GM19438 (cell line): Measurements from ENCODE around the gene PCGF6.

Source experiments
- ATAC-seq: cut with Tn5 transposase; IDR thresholded peaks from one replicate; pipeline ENCODE4 v1.9.1; 2021; ENCODE audit warnings: low read depth; ENCODE audit not compliant: unreplicated experiment

PCGF6 gene

DNA sequence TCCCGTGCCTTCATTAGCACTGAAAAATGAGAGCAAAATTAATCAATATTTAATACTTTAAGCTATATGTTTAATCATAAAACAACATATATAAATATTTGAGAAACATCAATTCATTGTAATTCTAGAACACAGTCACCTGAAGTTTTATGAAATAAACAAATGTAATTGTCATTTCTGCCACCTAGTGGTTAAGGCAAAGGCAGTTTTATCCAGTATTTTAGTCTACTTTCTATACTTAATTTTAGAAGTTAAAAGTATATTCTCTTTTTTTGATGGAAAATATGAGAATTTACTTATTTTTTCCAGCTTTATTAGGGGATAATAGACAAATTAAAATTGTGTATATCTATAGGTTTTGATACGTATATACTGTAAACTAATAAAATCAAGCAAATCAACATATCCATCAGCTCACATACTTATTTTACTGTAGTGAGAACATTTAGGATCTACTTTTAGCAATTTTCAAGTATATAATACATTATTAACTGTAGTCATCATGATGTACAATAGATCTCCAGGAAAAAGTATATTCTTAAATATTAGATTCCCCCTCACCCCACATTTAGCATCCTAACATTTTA lies 16.9 kb downstream of the PCGF6 start:
- no peak for ATAC-seq

DNA sequence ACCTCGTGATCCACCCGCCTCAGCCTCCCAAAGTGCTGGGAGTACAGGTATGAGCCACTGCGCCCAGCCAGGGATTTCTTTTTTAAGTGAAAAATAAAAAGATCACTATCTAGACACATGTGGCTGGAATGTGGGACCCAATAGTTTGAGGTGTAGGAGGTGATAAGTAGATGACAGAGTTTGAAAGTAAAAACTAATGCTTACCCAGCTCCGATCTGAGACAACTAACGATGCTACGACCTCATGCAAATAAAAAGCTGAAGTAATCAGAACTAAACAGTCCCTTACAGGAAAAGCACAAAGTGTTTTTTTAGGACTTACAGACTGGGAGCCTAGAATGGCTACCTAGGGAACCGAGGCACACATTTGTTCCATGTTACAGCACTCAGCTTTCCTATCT lies 23.0 kb downstream of the PCGF6 start:
- no peak for ATAC-seq

- no peak for ATAC-seq
These were observed 34.9 kb downstream of the PCGF6 start for GRCh38 chr10:103316087-103316486.

- no peak for ATAC-seq
These were observed 40.7 kb downstream of the PCGF6 start for GRCh38 chr10:103310197-103310596.

- ATAC-seq = no peak
These were observed 43.3 kb downstream of the PCGF6 start for GRCh38 chr10:103307594-103307993.

- no peak for ATAC-seq
These were observed 55.4 kb downstream of the PCGF6 start for GRCh38 chr10:103295374-103296015.

- ATAC-seq = no peak
These were observed 59.4 kb downstream of the PCGF6 start for GRCh38 chr10:103291588-103291987.

DNA sequence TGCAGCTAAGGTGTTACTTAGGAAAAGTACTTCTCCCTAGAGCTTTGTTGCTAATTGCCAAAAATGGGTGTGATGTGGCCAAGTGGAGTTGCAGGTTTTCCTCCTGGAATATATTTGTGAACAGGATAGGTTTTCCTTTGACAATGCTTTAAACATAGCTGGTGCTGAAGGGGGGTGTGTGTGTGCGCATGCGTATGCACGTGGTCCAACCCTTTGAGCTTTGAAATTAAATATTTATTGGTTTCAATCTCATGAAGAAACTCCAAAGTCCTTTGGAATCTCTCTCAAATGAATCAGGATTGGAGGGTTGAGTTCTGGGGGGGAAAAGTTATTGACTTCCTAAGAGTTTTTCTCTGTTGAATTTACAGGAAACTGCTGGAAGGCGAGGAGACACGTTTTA lies 62.9 kb downstream of the PCGF6 start:
- ATAC-seq = no peak

DNA sequence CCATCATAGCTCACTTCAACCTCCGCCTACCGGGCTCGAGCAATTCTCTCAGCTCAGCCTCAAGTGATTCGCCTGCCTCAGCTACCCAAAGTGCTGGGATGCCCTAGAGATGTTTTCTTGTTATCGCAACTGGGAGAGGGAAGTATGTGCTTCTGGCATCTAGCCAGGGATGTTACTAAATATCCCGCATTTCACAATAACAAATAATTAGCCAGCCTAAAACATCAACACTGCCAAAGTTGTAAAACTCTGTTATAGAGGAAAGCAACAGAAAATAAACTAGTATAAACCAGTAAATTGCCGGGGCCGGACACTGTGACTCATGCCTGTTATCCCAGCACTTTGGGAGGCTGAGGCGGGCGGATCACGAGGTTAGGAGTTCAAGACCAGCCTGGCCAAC lies 66.8 kb downstream of the PCGF6 start:
- ATAC-seq = no peak

DNA sequence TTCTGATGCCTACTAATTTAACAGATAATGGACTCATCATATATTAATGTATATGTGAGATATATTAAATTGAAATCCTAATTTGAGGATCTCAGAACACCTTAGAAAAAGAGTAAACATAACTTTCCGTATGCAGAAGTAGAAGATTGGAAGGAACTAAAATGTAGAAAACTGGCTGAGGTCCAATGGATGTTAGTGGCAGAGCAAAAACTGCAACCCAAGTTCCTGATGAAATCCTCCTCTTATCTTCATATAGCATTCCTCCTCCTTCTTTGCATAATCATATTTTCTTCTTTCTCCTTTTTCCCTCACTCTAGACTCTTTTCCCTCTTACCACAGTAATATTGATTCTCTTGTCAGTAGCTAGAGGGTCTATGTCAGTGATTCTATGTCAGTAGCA lies 68.0 kb downstream of the PCGF6 start:
- ATAC-seq = no peak

GRCh38 chr10:103281753-103282152 lies 69.2 kb downstream of the PCGF6 start:
- ATAC-seq = no peak

GRCh38 chr10:103280506-103280905 lies 70.4 kb downstream of the PCGF6 start:
- ATAC-seq = no peak

- no peak for ATAC-seq
These were observed 70.9 kb downstream of the PCGF6 start for GRCh38 chr10:103280031-103280430.

DNA sequence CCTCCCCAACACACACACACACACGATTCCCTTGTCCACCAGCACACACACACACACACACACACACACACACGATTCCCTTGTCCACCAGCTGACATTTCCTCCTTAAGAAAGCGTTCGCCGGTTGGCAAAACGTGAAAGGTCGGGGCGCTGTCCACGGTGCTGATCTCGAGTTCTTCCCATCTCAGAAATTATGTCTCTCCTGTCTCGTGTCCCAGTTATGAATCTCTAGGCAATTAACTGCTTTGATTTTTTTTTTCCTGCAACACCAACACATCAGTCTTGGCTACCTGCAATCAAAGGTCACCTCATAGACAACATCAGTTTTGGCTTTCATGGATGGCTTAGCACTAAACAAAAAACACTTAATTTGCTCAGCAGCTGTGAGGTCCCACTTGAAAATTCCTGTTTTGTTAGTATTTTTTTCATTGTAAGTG lies 72.1 kb downstream of the PCGF6 start:
- ATAC-seq = no peak

- no peak for ATAC-seq
These were observed 72.5 kb downstream of the PCGF6 start for GRCh38 chr10:103278537-103278823.

DNA sequence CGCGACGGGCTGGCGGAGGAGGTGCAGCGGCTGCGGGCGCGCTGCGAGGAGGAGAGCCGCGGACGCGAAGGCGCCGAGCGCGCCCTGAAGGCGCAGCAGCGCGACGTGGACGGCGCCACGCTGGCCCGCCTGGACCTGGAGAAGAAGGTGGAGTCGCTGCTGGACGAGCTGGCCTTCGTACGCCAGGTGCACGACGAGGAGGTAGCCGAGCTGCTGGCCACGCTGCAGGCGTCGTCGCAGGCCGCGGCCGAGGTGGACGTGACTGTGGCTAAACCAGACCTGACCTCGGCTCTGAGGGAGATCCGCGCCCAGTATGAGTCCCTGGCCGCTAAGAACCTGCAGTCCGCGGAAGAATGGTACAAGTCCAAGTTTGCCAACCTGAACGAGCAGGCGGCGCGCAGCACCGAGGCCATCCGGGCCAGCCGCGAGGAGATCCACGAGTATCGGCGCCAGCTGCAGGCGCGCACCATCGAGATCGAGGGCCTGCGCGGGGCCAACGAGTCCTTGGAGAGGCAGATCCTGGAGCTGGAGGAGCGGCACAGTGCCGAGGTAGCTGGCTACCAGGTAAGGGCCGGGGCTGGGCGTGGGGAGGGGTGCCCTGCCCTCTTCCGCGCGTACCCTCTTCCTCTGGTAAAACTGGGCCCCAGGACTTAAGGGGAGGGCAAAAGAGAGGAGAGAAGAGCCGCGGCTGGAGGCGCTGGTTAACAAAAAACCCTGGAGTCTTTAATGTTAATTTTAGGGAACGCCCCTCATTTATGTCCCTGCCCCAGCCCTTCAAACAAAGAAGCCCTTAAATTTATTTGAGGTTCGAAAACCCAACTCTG lies 73.0 kb downstream of the PCGF6 start:
- no peak for ATAC-seq

DNA sequence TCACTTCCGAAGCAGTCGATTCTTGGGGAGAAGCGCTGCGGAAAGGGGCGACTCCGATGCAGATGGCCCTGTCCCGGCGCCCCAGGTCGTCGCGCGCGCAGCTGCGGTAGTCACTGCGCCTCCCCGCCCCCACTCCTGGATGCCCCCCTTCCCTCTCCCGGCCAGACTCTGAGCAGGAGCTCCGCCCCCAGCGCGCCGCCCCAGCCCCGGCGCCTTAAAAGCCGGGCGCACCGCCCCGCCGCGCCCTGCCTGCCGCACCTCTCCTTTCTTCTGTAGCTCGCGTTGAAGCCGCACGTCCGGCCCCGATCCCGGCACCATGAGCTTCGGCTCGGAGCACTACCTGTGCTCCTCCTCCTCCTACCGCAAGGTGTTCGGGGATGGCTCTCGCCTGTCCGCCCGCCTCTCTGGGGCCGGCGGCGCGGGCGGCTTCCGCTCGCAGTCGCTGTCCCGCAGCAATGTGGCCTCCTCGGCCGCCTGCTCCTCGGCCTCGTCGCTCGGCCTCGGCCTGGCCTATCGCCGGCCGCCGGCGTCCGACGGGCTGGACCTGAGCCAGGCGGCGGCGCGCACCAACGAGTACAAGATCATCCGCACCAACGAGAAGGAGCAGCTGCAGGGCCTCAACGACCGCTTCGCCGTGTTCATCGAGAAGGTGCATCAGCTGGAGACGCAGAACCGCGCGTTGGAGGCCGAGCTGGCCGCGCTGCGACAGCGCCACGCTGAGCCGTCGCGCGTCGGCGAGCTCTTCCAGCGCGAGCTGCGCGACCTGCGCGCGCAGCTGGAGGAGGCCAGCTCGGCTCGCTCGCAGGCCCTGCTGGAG lies 73.8 kb downstream of the PCGF6 start, which contains the start of gene INA:
TSS of gene INA (plus strand) at position 243 of the 817 bp plus-strand sequence. CDS start at position 317, 74 bp downstream.
- no peak for ATAC-seq

GRCh38 chr10:103276251-103276895 lies 74.6 kb downstream of the PCGF6 start:
- no peak for ATAC-seq

DNA sequence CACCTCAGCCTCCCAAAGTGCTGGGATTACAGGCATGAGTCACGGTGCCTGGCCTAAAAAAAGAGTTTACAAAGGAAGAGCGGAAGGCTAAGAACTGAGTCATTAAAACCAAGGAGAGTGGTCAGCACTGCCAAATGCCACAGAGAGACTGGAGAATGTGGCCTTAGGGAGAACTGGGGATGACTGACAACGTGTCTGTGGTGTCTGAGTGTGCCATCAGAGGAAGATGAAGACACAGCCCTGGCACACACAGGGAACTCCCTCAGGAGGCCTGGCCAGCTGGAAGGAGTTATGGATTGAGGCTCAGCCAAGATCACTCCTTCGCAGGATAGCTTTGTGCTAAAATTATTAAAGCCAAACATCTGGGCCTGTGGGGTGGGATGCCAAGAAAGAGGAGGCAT lies 77.9 kb downstream of the PCGF6 start:
- no peak for ATAC-seq

- ATAC-seq = no peak
These were observed 85.1 kb downstream of the PCGF6 start for GRCh38 chr10:103265717-103266329.
